Measurements from ENCODE around the gene ALG8. TPM values are rescaled to one million over a fixed set of nuclear protein-coding genes. Genes with fewer than 3 reads are reported as not detected.

ALG8 gene
- total RNA-seq, 2 donors from 2014 or later: 25.4 to 30.3 TPM

GRCh38 chr11:78066471-78066870 lies 73.0 kb downstream of the ALG8 start:
- DNase-seq (no peak), ATAC-seq (no peak)
- Histone ChIP-seq H3K27ac (no peak overlapping the region), H3K4me1 (peaks cover 12% of the 10 kb centered on the region), H3K4me3 (no peak overlapping the region), H3K9me3 (no peaks in the 10 kb centered on the region), H3K36me3 (replicated peaks in 1 of 2; ENCODE audit: insufficient read depth in 1 of 2, low read depth in 2 of 2) (peaks cover 0 to 12% of the 10 kb centered on the region in 2 donors), H3K27me3 (no peaks in the 10 kb centered on the region)
- intact Hi-C loops (cut with DNase I): no loop called here
- 60 to 67% methylated on average over 2 of the region's 2 CpGs for WGBS, 2 donors
- TF ChIP-seq POLR2A (IDR thresholded peaks at IDR 0.05): no peak
- no peak for TF ChIP-seq CTCF (IDR thresholded peaks at IDR 0.05)

GRCh38 chr11:78065203-78065602 lies 74.2 kb downstream of the ALG8 start:
- H3K4me3 ChIP-seq: no peak overlapping the region
- no peak overlapping the region for H3K27ac ChIP-seq
- H3K27me3 ChIP-seq: no peaks in the 10 kb centered on the region
- 66 to 88% methylated on average over 2 of the region's 2 CpGs for WGBS, 2 donors
- H3K4me1 ChIP-seq: peaks cover 25% of the 10 kb centered on the region
- no peak for DNase-seq
- intact Hi-C loops (cut with DNase I): no loop called here
- no peaks in the 10 kb centered on the region for H3K9me3 ChIP-seq
- H3K36me3 ChIP-seq (replicated peaks in 1 of 2; ENCODE audit: insufficient read depth in 1 of 2, low read depth in 2 of 2): peaks cover 0 to 8% of the 10 kb centered on the region in 2 donors
- no peak for TF ChIP-seq POLR2A (IDR thresholded peaks at IDR 0.05)
- TF ChIP-seq CTCF (IDR thresholded peaks at IDR 0.05): no peak
- no peak for ATAC-seq

GRCh38 chr11:78063440-78064181 lies 75.8 kb downstream of the ALG8 start, which contains the start of gene THRSP:
THRSP (plus strand) TSS chr11:78063861; CDS start chr11:78063882, 21 bp downstream.
- Histone ChIP-seq H3K9me3 (no peaks in the 10 kb centered on the region), H3K36me3 (replicated peaks in 1 of 2; ENCODE audit: insufficient read depth in 1 of 2, low read depth in 2 of 2) (peaks cover 0 to 1% of the 10 kb centered on the region in 2 donors), H3K27me3 (no peaks in the 10 kb centered on the region), H3K4me3 (no peak within 1 kb of the TSS), H3K27ac (no peak within 1 kb of the TSS), H3K4me1 (peaks cover 22% of the 10 kb centered on the region)
- 89 to 95% methylated on average over 3 to 14 of the region's 14 CpGs for WGBS, 2 donors
- DNase-seq (no peak), ATAC-seq (no peak)
- TF ChIP-seq CTCF (IDR thresholded peaks at IDR 0.05) (no peak), POLR2A (IDR thresholded peaks at IDR 0.05) (no peak)
- intact Hi-C loops (cut with DNase I): no loop called here

- intact Hi-C loops (cut with DNase I): no loop called here
- TF ChIP-seq POLR2A (IDR thresholded peaks at IDR 0.05) (no peak), CTCF (IDR thresholded peaks at IDR 0.05) (no peak)
- no peak overlapping the region for H3K4me3 ChIP-seq
- H3K9me3 ChIP-seq: no peaks in the 10 kb centered on the region
- H3K27ac ChIP-seq: no peak overlapping the region
- ATAC-seq: no peak
- H3K27me3 ChIP-seq: no peaks in the 10 kb centered on the region
- peaks cover 0 to under 1% of the 10 kb centered on the region in 2 donors for H3K36me3 ChIP-seq (replicated peaks in 1 of 2; ENCODE audit: insufficient read depth in 1 of 2, low read depth in 2 of 2)
- DNase-seq: no peak
- peaks cover 22% of the 10 kb centered on the region for H3K4me1 ChIP-seq
- 81 to 82% methylated on average over 2 of the region's 2 CpGs for WGBS, 2 donors
Measured at GRCh38 chr11:78062671-78063070, 76.8 kb downstream of the ALG8 start.

- no peak for ATAC-seq
- DNase-seq: no peak
- intact Hi-C loops (cut with DNase I): no loop called here
Measured at GRCh38 chr11:78061921-78062311, 77.5 kb downstream of the ALG8 start.

More at GRCh38 chr11:78061921-78062311, 77.5 kb downstream of the ALG8 start:
- Histone ChIP-seq H3K27ac (peak overlapping the region in 3 of 4 donors; percentile 62 to 77 (median 71)), H3K4me1 (peaks cover 22% of the 10 kb centered on the region), H3K9me3 (no peaks in the 10 kb centered on the region), H3K4me3 (no peak overlapping the region), H3K27me3 (no peaks in the 10 kb centered on the region), H3K36me3 (replicated peaks in 1 of 2; ENCODE audit: insufficient read depth in 1 of 2, low read depth in 2 of 2) (no peaks in the 10 kb centered on the region)
- TF ChIP-seq POLR2A (IDR thresholded peaks at IDR 0.05) (no peak), CTCF (IDR thresholded peaks at IDR 0.05) (no peak)
- WGBS, 2 donors: 22 to 33% methylated on average over 4 of the region's 4 CpGs

Measured in body of pancreas (tissue), 4 donors.